Muscle of arm (tissue), 12 donors: ENCODE measurements around the gene HSFX2. TPM values are rescaled to one million over a fixed set of nuclear protein-coding genes. Genes with fewer than 3 reads are reported as not detected.
"Not testable (repeated sequence)": the region's sequence is repeated elsewhere in the genome, so short reads cannot be mapped to it uniquely, and the experiment has no call there.

ENCODE experiments used
- DNase-seq: peaks from one replicate; pipeline ENCODE4 v3.0.0-alpha.2; 2013
- polyA plus RNA-seq, 12 donors: library from polyadenylated mRNA; unstranded; fragments of 120-200 nt; gene quantifications; one replicate each; pipeline ENCODE4 v1.2.1, GENCODE V29; 2013; ENCODE audit not compliant: insufficient read length in 12 of 12

Gene HSFX2
- polyA plus RNA-seq, 12 donors, result 0.30 to 1.1 (median 0.84) TPM; not detected in 4

- not testable (repeated sequence) for DNase-seq
These were observed 829 bp upstream of the HSFX2 start for GRCh38 chrX:149595943-149596342.

- DNase-seq, result not testable (repeated sequence)
These were observed 4.1 kb downstream of the HSFX2 start for GRCh38 chrX:149590993-149591392.

- DNase-seq, result not testable (repeated sequence)
These were observed 7.8 kb downstream of the HSFX2 start, which contains the start of gene MAGEA9B for GRCh38 chrX:149587359-149587758. Gene MAGEA9B, minus strand, starts transcription at chrX:149587459. Its CDS starts 4,280 bp downstream, at chrX:149583179.

- not testable (repeated sequence) for DNase-seq
These were observed 9.5 kb downstream of the HSFX2 start for GRCh38 chrX:149585631-149586030.

GRCh38 chrX:149573456-149573855, 21.7 kb downstream of the HSFX2 start:
- not testable (repeated sequence) for DNase-seq

- no peak for DNase-seq
These were observed 22.4 kb downstream of the HSFX2 start for GRCh38 chrX:149572743-149573142.

GRCh38 chrX:149571770-149572169, 23.3 kb downstream of the HSFX2 start:
- DNase-seq, result no peak

- no peak for DNase-seq
These were observed 24.4 kb downstream of the HSFX2 start for GRCh38 chrX:149570668-149571067.

- DNase-seq, result no peak
These were observed 25.3 kb downstream of the HSFX2 start for GRCh38 chrX:149569770-149570169.

GRCh38 chrX:149568701-149569296, 26.3 kb downstream of the HSFX2 start:
- no peak for DNase-seq

- DNase-seq, result no peak
These were observed 27.3 kb downstream of the HSFX2 start for GRCh38 chrX:149567621-149568417.

GRCh38 chrX:149563359-149563758, 31.8 kb downstream of the HSFX2 start:
- no peak for DNase-seq

GRCh38 chrX:149555251-149555650, 39.9 kb downstream of the HSFX2 start:
- DNase-seq, result not testable (repeated sequence)

GRCh38 chrX:149551939-149552248, 43.2 kb downstream of the HSFX2 start:
- not testable (repeated sequence) for DNase-seq

GRCh38 chrX:149551245-149551938, 43.7 kb downstream of the HSFX2 start:
- not testable (repeated sequence) for DNase-seq

GRCh38 chrX:149550454-149550853, 44.7 kb downstream of the HSFX2 start:
- not testable (repeated sequence) for DNase-seq

GRCh38 chrX:149549701-149550100, 45.4 kb downstream of the HSFX2 start, which contains the start of gene HSFX3:
Gene HSFX3, minus strand, starts transcription at chrX:149549924. Its CDS starts 72 bp downstream, at chrX:149549852.
- DNase-seq, result not testable (repeated sequence)

- not testable (repeated sequence) for DNase-seq
These were observed 47.3 kb downstream of the HSFX2 start for GRCh38 chrX:149547782-149548181.

GRCh38 chrX:149546962-149547361, 48.2 kb downstream of the HSFX2 start:
- DNase-seq, result not testable (repeated sequence)

- DNase-seq, result not testable (repeated sequence)
These were observed 49.3 kb downstream of the HSFX2 start for GRCh38 chrX:149545545-149546543.
